ENCODE data around the gene CRPPA.

The CRPPA gene

GRCh38 chr7:16422103-16422435, 731 bp upstream of the CRPPA start:
- TF ChIP-seq, protein P1, sequence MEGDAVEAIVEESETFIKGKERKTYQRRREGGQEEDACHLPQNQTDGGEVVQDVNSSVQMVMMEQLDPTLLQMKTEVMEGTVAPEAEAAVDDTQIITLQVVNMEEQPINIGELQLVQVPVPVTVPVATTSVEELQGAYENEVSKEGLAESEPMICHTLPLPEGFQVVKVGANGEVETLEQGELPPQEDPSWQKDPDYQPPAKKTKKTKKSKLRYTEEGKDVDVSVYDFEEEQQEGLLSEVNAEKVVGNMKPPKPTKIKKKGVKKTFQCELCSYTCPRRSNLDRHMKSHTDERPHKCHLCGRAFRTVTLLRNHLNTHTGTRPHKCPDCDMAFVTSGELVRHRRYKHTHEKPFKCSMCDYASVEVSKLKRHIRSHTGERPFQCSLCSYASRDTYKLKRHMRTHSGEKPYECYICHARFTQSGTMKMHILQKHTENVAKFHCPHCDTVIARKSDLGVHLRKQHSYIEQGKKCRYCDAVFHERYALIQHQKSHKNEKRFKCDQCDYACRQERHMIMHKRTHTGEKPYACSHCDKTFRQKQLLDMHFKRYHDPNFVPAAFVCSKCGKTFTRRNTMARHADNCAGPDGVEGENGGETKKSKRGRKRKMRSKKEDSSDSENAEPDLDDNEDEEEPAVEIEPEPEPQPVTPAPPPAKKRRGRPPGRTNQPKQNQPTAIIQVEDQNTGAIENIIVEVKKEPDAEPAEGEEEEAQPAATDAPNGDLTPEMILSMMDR (IDR thresholded peaks at IDR 0.05; ENCODE audit: low read depth, low read length), result no peak
- DNase-seq (ENCODE audit: extremely low read depth, low read depth), result no peak

- peak; percentile 72 for DNase-seq (ENCODE audit: extremely low read depth, low read depth)
- TF ChIP-seq, protein P1 (IDR thresholded peaks at IDR 0.05; ENCODE audit: low read depth, low read length), result peak; percentile 22
These were observed 547 bp downstream of the CRPPA start for GRCh38 chr7:16420649-16421332.

DNA sequence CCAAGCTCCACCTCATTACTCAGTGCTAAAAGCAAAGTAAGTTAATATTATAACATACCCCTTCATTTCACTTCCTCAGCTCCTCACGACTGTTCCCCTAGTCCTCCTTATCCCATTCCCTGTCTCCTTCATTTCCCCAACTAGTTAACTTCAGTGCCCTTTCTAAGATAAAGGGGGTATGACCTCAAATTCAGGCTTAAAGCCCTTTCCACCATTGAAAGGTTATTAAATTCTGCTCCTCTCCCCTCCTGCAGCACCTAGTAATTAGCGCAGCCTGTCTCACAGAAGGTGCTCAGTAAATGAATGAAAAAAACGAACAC, 1.0 kb downstream of the CRPPA start:
- TF ChIP-seq, protein P1 (IDR thresholded peaks at IDR 0.05; ENCODE audit: low read depth, low read length), result no peak
- no peak for DNase-seq (ENCODE audit: extremely low read depth, low read depth)

DNA sequence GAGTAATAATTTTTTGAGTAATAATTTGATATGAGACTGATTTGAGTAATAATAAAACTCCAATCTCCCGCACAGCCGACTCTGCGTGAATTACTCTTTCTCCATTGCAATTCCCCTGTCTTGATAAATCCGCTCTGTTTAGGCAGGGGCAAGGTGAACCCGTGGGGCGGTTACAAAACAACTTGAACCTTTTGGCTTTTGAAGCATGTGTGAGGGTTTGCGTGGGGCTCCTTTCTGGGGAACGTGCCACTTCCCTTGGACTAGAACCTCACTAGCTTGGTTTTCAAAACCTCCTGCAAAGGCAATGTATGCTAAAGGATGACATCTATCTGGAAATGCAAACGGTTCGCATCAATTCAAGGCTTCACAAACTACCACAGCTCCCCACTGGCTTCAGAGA, 1.5 kb downstream of the CRPPA start:
- TF ChIP-seq, protein P1 (IDR thresholded peaks at IDR 0.05; ENCODE audit: low read depth, low read length), result no peak
- no peak for DNase-seq (ENCODE audit: extremely low read depth, low read depth)

DNA sequence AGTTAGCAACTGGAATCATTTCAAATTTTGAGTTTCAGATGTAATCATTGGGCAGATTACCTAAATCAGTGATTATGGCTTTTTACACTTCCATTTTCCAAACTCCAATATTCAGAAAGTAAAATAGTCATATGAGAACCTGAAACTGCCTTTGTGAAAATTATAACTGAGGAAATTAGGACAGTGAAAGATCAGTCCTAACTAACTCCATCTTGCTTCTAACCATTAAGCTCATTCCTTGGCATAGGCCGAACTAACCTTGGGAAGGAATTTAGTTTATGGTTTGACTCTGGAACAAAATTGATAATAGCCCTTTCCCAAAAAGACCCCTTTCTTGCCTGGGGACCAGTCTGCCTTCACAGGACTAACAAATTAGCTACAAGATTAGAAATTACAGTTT, 2.2 kb downstream of the CRPPA start:
- DNase-seq (ENCODE audit: extremely low read depth, low read depth), result no peak
- TF ChIP-seq, protein P1 (IDR thresholded peaks at IDR 0.05; ENCODE audit: low read depth, low read length), result no peak

GRCh38 chr7:16417906-16418305, 3.4 kb downstream of the CRPPA start:
- TF ChIP-seq, protein P1 (IDR thresholded peaks at IDR 0.05; ENCODE audit: low read depth, low read length), result no peak
- DNase-seq (ENCODE audit: extremely low read depth, low read depth), result no peak

- TF ChIP-seq, protein P1 (IDR thresholded peaks at IDR 0.05; ENCODE audit: low read depth, low read length), result no peak
- no peak for DNase-seq (ENCODE audit: extremely low read depth, low read depth)
These were observed 4.8 kb downstream of the CRPPA start for GRCh38 chr7:16416289-16417282.
